A549 (cell line): ENCODE results near the gene COLEC12.

Source experiments
- CHD2 ChIP-seq: fragments of 150-350 bp; IDR thresholded peaks from 2 replicates; pipeline ENCODE4 v1.6.1; 2014; ENCODE audit warnings: low read length; ENCODE audit not compliant: partially characterized antibody
- CTCF ChIP-seq: fragments of >200 bp; sonication (Bioruptor Twin); formaldehyde crosslinking; IDR thresholded peaks from 3 replicates; pipeline ENCODE4 v1.5.1; 2016
- MAFK ChIP-seq: fragments of 450-650 bp; IDR thresholded peaks from 2 replicates; pipeline ENCODE4 v1.6.1; 2014; ENCODE audit not compliant: partially characterized antibody
- POLR2A ChIP-seq: IDR thresholded peaks from 2 replicates; pipeline ENCODE4 v1.6.1; 2012; ENCODE audit warnings: mild to moderate bottlenecking, low read length
- RCOR1 ChIP-seq: fragments of 150-350 bp; IDR thresholded peaks from 2 replicates; pipeline ENCODE4 v1.6.1; 2014; ENCODE audit warnings: antibody characterized with exemption, low read length, low read depth
- TF ChIP-seq, protein P1 (sequence below): fragments of 450-650 bp; IDR thresholded peaks from 2 replicates; pipeline ENCODE4 v1.6.1; 2014; ENCODE audit warnings: antibody characterized with exemption

DNA sequence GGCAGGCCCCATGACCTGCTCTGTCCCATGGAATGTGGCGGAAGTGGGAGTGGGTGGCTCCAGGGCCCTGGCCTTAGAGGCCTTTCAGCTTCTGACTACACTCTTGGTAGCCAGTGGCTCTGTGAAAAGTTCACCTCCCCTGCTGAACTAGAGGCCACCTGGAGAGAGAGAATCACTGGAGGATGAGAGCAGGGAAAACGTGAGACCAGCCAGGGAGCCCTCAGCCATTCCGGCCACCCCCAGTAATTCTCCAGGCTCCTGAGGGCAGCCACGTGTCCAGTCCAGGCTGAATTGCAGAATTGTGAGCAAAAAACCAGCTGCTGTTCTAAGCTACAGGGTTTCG, 10.5 kb downstream of the COLEC12 start:
- TF ChIP-seq CHD2 (no peak), MAFK (no peak), RCOR1 (no peak), POLR2A (no peak), CTCF (no peak)
- TF ChIP-seq, protein P1, sequence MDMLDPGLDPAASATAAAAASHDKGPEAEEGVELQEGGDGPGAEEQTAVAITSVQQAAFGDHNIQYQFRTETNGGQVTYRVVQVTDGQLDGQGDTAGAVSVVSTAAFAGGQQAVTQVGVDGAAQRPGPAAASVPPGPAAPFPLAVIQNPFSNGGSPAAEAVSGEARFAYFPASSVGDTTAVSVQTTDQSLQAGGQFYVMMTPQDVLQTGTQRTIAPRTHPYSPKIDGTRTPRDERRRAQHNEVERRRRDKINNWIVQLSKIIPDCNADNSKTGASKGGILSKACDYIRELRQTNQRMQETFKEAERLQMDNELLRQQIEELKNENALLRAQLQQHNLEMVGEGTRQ, result no peak
